GM18508 (cell line): Measurements from ENCODE around the gene SPTBN1.
"Not testable (repeated sequence)": the region's sequence is repeated elsewhere in the genome, so short reads cannot be mapped to it uniquely, and the experiment has no call there.

Experiments used
- ATAC-seq: cut with Tn5 transposase; IDR thresholded peaks from one replicate; pipeline ENCODE4 v1.9.1; 2021; ENCODE audit warnings: moderate number of reproducible peaks; ENCODE audit not compliant: insufficient read depth, unreplicated experiment

Gene SPTBN1

GRCh38 chr2:54675738-54676137, 219.6 kb downstream of the SPTBN1 start:
- no peak for ATAC-seq

GRCh38 chr2:54676656-54677055, 220.5 kb downstream of the SPTBN1 start:
- ATAC-seq, result no peak

DNA sequence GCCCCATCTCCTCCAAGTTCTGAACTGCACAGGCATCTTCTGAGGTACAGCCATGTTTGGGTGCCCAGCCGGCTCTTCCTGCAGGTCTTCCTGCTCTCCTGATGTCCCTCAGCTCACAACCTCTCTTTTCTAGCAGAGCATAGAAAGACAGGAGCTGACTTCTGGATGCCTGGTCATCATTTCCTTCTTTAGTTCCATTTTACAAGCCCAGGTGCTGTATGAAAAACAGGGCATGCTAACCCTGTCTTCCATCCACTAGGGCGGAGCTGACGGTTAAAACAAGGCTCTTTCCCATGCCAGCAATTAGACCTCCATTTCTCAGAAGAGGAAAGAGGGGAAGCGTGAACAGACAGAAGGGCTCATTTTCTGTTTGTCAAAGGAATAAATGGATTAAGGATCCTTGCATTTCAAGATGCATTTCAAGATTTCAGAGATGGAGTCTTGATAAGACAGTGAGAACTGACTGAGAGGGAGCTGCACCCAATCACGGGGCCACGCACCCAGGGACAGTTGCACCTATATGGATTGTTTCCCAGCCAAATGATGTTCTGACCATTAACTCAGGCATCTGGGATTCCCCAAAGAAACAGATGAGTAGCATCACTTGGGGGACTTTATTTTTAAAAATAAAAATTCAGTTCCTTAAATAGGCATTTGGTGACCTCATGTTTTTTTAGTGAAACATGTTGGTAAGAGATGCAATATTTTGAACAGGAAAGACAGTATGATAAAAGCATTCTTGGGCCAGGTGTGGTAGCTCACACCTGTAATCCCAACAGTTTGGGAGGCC, 221.5 kb downstream of the SPTBN1 start:
- ATAC-seq, result no peak

- no peak for ATAC-seq
These were observed 222.6 kb downstream of the SPTBN1 start for GRCh38 chr2:54678719-54679118.

DNA sequence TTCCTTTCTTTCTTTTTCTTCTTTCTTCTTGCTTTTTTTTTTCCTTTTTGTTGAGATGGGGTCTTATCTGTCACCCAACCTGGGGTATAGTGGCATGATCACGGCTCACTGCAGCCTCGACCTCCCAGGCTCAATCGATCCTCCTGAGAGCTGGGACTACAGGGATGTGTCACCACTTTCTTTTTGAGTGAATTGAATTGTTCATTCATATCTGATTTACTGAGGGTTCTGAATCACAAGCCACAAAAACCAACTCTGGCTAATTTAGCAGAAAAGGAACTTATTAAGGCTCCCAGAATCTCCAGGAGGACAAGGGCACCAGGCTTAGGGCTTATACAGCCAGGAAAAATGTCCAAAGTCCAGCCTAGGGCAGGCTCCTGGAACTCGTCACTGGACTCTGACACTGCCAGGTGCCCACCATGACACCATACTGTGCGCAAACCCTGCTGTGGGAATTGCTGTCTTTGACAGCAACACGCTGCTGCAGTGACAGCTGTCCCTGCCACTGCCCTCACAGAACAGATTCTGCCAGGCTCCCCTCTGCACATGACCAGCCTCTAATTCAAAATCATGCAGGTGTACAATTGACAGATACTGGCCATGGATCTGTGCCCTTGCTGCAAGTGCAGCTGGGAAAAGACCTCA, 224.4 kb downstream of the SPTBN1 start:
- no peak for ATAC-seq

DNA sequence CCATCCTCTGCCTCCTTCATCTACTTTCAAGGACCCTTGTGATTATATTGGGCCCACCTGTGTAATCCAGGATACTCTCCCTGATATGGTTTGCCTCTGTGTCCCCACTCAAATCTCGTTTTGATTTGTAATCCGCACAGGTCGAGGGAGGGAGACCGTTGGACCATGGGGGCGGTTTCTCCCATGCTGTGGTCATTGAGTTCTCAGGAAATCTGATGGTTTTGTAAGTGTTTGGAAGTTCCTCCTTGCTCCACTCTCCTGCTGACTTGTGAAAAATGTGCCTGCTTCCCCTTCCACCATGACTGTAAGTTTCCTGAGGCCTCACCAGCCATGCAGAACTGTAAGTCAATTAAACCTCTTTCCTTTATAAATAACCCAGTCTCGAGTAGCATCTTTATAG, 225.3 kb downstream of the SPTBN1 start:
- ATAC-seq, result no peak

DNA sequence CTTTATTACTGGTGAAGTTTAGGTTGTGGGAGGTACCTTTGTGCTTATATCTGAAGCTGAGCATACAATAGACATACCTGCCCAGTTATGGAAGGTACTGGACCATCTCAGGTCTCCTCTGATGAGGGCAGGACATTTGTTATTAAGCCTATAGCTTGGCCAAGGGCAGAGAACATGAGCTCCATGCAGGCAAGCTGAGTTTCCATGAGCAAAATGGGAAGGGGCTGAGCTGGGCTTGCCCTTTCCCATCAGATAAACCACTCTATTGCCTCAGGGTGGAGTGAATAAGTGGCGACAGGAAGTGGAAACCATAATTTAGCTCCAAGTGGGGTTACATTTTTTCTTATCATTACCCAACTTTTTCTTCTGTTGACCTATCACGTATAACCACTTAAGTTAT, 227.5 kb downstream of the SPTBN1 start:
- ATAC-seq, result no peak

DNA sequence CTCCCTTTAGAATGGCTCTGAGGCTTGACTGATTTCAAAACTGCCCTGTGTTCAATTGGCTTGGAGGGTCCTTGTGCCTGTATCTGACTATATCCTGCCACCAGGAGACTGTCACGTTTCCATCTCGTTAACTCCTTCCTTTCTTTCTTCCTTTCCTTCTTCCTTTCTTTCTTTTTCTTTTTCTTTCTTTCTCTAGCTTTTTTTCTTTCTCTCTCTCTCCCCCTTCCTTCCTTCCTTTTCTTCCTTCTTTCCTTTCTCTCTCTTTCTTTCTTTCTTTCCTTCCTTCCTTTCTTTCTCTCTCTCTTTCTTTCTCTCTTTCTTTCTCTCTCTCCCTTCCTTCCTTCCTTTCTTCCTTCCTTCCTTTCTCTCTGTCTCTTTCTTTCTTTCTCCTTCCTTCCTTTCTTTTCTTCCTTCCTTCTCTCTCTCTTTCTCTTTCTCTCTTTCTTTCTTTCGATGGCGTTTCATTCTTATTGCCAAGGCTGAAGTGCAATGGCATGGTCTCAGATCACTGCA, 229.2 kb downstream of the SPTBN1 start:
- no peak for ATAC-seq

DNA sequence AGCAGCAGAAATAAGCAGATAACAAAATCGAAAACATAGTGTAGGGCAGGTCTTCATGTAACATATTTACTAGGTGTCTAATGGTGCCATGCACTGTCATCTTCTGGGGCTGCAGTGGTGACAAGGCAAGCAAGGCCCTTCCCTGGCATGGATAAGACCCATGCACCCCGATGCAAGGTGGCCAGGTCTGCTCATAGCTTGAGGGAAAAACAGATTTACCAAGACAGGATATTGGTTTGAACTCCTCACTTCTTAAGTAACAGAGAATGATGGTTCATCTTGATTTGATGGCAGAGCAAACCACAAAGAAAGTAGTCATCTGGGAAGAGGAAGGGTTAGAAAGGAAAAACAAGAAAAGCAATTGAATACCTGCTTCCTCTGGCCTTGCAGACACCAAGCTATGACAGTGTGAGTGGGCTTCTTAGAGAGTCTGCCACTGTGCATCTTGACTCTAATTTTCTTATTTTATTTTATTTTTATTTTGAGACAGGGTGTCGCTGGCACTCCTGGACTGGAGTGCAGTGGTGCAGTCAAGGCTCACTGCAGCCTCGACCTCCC, 231.5 kb downstream of the SPTBN1 start:
- no peak for ATAC-seq

- ATAC-seq, result no peak
These were observed 235.5 kb downstream of the SPTBN1 start for GRCh38 chr2:54691445-54692135.

GRCh38 chr2:54692556-54692955, 236.4 kb downstream of the SPTBN1 start:
- no peak for ATAC-seq

GRCh38 chr2:54695378-54695777, 239.3 kb downstream of the SPTBN1 start:
- no peak for ATAC-seq

GRCh38 chr2:54697934-54698333, 241.8 kb downstream of the SPTBN1 start:
- no peak for ATAC-seq

DNA sequence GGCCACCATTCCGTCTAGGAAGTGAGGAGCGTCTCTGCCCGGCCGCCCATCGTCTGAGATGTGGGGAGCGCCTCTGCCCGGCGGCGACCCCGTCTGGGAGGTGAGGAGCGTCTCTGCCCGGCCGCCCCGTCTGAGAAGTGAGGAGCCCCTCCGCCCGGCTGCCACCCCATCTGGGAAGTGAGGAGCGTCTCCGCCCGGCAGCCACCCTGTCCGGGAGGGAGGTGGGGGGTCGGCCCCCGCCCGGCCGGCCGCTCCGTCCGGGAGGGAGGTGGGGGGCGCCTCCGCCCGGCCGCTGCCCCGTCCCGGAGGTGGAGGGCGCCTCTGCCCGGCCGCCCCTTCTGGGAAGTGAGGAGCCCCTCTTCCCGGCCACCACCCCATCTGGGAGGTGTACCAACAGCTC, 242.8 kb downstream of the SPTBN1 start:
- not testable (repeated sequence) for ATAC-seq

GRCh38 chr2:54699665-54700064, 243.5 kb downstream of the SPTBN1 start:
- no peak for ATAC-seq

DNA sequence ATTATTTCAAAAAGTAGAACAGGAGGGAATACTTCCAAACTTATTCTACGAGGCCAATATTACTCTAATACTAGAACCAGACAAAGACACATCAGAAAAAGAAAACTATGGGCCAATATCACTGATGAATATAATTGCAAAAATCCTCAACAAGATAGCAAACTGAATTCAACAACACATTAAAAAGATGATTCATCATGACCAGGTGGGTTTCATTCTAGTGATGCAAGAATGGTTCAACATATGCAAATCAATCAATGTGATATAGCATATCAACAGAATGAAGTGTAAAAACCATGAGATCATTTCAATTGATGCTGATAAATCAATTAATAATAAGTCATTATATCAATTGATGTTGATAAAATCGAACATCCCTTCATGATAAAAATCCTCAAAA, 244.9 kb downstream of the SPTBN1 start:
- no peak for ATAC-seq

DNA sequence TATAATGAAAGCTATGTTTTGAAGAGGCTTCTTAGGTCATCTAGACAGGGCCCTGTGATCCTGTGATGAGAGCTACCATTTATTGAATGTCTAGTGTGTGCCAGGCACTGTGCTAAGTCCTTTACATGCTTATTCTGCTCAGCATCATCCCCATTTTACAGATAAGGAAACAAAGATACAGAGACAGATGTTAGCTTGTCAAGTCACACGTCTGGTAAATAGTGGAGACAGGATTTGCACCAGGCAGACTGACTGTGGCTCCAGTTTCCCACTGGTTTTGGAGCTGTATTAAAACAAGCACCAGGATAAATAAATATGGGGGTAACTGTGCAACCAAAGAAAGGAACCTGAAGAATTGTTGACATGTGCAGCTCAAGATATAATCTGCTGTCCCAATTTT, 248.1 kb downstream of the SPTBN1 start:
- ATAC-seq, result no peak

DNA sequence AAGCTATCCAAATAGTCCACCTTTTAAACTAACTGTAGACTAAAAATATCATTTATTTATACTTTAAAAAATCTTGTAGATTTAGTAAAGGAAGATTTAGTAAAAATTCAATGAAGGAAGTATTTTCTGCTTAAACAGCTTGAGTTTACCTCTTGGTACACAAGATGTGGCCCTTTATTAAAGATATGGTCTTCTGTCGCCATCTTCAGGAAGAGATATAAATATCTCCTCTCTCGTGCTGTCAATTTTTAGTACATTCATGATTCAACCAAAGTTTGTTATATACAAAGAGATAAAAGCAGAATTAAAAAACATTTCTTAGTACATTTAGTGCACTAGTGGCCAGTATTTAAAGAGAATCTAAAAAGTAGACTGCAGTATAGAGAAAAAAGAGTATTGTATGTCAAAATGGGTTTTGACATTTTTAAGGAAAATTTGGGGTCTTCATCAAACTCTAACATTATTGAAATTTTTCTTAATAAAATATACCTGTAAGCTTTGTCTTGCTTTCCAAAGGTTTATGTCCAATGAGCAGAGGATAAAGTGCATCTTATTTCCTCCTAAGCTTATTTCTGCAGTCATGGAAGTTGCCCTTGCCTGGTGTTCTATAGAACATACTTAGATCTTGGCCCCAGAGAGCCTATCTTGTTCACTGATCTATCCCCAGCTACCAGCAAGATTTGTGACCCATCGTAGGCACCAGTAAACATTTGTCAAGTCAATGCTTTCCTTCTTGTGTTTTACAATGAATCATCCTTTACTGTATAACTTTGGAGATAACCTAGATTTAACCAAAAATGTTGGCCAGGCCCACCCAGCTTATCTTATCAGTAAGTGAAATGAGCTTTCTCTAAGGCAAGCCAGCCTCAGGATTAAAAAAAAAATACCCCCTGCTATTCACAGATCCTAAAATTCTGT, 248.8 kb downstream of the SPTBN1 start:
- ATAC-seq, result no peak

DNA sequence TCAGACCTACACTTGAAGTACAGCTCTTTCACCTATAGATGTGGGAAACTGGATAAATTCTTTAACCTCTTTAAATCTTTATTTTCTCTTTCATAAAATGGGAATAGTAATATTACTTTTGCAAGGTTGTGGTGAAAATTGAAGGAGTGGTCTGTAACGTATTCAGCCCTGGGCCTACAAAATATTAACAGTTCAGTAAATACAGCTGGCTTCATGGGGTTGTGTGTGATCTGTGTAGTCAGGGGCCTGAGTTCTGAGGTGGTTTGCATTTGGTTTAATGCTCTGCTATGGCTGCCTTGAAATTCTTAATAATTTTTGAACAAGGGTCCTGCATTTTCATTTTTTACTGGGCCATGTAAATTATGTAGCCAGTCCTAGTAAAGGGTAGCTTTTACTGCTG, 250.5 kb downstream of the SPTBN1 start:
- no peak for ATAC-seq
